Stimulated activated CD4-positive, alpha-beta T cell treated with anti-CD3 and anti-CD28 coated beads, Interleukin-12 subunit alpha, Interleukin-12 subunit beta, amount 100 ng/mL, for 24 hours (primary cell): ENCODE results near the gene ACKR2.
A peak's percentile ranks its signal among the peaks of the same experiment; 100 is the strongest.
"Not testable (repeated sequence)": the region's sequence is repeated elsewhere in the genome, so short reads cannot be mapped to it uniquely, and the experiment has no call there.

Experiments used
- DNase-seq, 2 experiments: peaks; one replicate each; pipeline ENCODE4 v3.0.0-alpha.2; 2020; ENCODE audit warnings: low read depth in 2 of 2

ACKR2 gene

GRCh38 chr3:42855547-42856380 lies 46.5 kb downstream of the ACKR2 start:
- DNase-seq = no peak

- no peak for DNase-seq
Measured at GRCh38 chr3:42856544-42856943, 47.3 kb downstream of the ACKR2 start.

GRCh38 chr3:42864321-42864950 lies 55.2 kb downstream of the ACKR2 start:
- no peak for DNase-seq

- no peak for DNase-seq
Measured at GRCh38 chr3:42865256-42865655, 56.0 kb downstream of the ACKR2 start.

GRCh38 chr3:42867138-42867537 lies 57.9 kb downstream of the ACKR2 start:
- DNase-seq = no peak

GRCh38 chr3:42868841-42869240 lies 59.6 kb downstream of the ACKR2 start:
- DNase-seq = no peak

GRCh38 chr3:42871592-42872196 lies 62.4 kb downstream of the ACKR2 start:
- DNase-seq = no peak

GRCh38 chr3:42872718-42873117 lies 63.5 kb downstream of the ACKR2 start:
- DNase-seq = no peak

GRCh38 chr3:42873221-42873982 lies 64.2 kb downstream of the ACKR2 start:
- DNase-seq = no peak

GRCh38 chr3:42874749-42875148 lies 65.5 kb downstream of the ACKR2 start:
- no peak for DNase-seq

- no peak for DNase-seq
Measured at GRCh38 chr3:42875325-42876151, 66.3 kb downstream of the ACKR2 start, which contains the start of gene CYP8B1. Gene CYP8B1 (minus strand): TSS chr3:42875879. CDS start chr3:42875816, 63 bp downstream.

- DNase-seq = no peak
Measured at GRCh38 chr3:42876401-42876800, 67.2 kb downstream of the ACKR2 start.

- no peak for DNase-seq
Measured at GRCh38 chr3:42876940-42877720, 67.9 kb downstream of the ACKR2 start.

- no peak for DNase-seq
Measured at GRCh38 chr3:42877881-42878280, 68.6 kb downstream of the ACKR2 start.

- no peak for DNase-seq
Measured at GRCh38 chr3:42880183-42880582, 70.9 kb downstream of the ACKR2 start.

GRCh38 chr3:42880601-42881451 lies 71.6 kb downstream of the ACKR2 start:
- DNase-seq = peak; percentile 74 to 84

- DNase-seq = not testable (repeated sequence)
Measured at GRCh38 chr3:42883251-42883930, 74.1 kb downstream of the ACKR2 start.

- no peak for DNase-seq
Measured at GRCh38 chr3:42884324-42884723, 75.1 kb downstream of the ACKR2 start.
